Dendritic cell treated with granulocyte-macrophage colony-stimulating factor and Interleukin-4, amounts not matched to agents 40 ng/mL and 50 ng/mL, for 4 days (primary cell): Measurements from ENCODE around the gene TEDDM1.
"Not testable (repeated sequence)": the region's sequence is repeated elsewhere in the genome, so short reads cannot be mapped to it uniquely, and the experiment has no call there.

Experiments used
- H3K27ac Mint-ChIP-seq: one replicate; pipeline ENCODE4 v1.8.0; 2022; ENCODE audit warnings: mild to moderate bottlenecking, mixed read lengths
- H3K27me3 Mint-ChIP-seq: one replicate; pipeline ENCODE4 v1.8.0; 2022; ENCODE audit warnings: mild to moderate bottlenecking, mixed read lengths
- H3K36me3 Mint-ChIP-seq: one replicate; pipeline ENCODE4 v1.8.0; 2022; ENCODE audit warnings: low read depth, mixed read lengths
- H3K4me1 Mint-ChIP-seq: one replicate; pipeline ENCODE4 v1.8.0; 2022; ENCODE audit warnings: low read depth, mixed read lengths
- H3K4me3 Mint-ChIP-seq: one replicate; pipeline ENCODE4 v1.8.0; 2022; ENCODE audit warnings: mild to moderate bottlenecking, moderate library complexity, mixed read lengths
- H3K9me3 Mint-ChIP-seq: one replicate; pipeline ENCODE4 v1.8.0; 2022; ENCODE audit warnings: mixed read lengths
- intact Hi-C: fragments of 100-400 bp; cut with micrococcal nuclease; formaldehyde crosslinking; loops from one replicate; pipeline ENCODE4 v1.15.0; 2022

Gene TEDDM1

GRCh38 chr1:182400567-182400966, at the start of gene TEDDM1:
TSS of gene TEDDM1 (minus strand) at chr1:182400667. CDS start at chr1:182400485, 182 bp downstream.
- no peak within 1 kb of the TSS for H3K4me3 Mint-ChIP-seq
- H3K27ac Mint-ChIP-seq = no peak within 1 kb of the TSS
- peaks cover 6% of the 10 kb centered on the region for H3K9me3 Mint-ChIP-seq
- peaks cover 14% of the 10 kb centered on the region for H3K4me1 Mint-ChIP-seq
- H3K36me3 Mint-ChIP-seq = no peaks in the 10 kb centered on the region
- intact Hi-C loops = no loop called here
- H3K27me3 Mint-ChIP-seq = peaks cover 2% of the 10 kb centered on the region

- no peaks in the 10 kb centered on the region for H3K36me3 Mint-ChIP-seq
Measured at GRCh38 chr1:182450087-182450486, 49.6 kb upstream of the TEDDM1 start, which contains the start of gene RGSL1. TSS of gene RGSL1 (plus strand) at chr1:182450146. CDS start at chr1:182450166, 20 bp downstream.

GRCh38 chr1:182447660-182448059, 47.2 kb upstream of the TEDDM1 start:
- Mint-ChIP-seq H3K27ac (no peak overlapping the region), H3K27me3 (no peaks in the 10 kb centered on the region), H3K36me3 (no peaks in the 10 kb centered on the region), H3K4me3 (no peak overlapping the region), H3K4me1 (no peaks in the 10 kb centered on the region), H3K9me3 (no peaks in the 10 kb centered on the region)
- intact Hi-C loops = loop anchor here (10.0 kb wide), 1 partner anchor 137 kb away; the partner anchor contains the start of gene RNASEL

More at GRCh38 chr1:182450087-182450486, 49.6 kb upstream of the TEDDM1 start, which contains the start of gene RGSL1:
- Mint-ChIP-seq H3K27ac (no peak within 1 kb of the TSS), H3K4me3 (no peak within 1 kb of the TSS), H3K4me1 (peaks cover 6% of the 10 kb centered on the region), H3K27me3 (no peaks in the 10 kb centered on the region), H3K9me3 (no peaks in the 10 kb centered on the region)
- intact Hi-C loops = no loop called here

- not testable (repeated sequence) for H3K4me3 Mint-ChIP-seq, H3K27ac Mint-ChIP-seq, H3K36me3 Mint-ChIP-seq, H3K9me3 Mint-ChIP-seq, H3K4me1 Mint-ChIP-seq, H3K27me3 Mint-ChIP-seq
- intact Hi-C loops = loop anchor here (10.0 kb wide), 1 partner anchor 138 kb away; the partner anchor contains the start of gene RNASEL
Measured at GRCh38 chr1:182447124-182447523, 46.7 kb upstream of the TEDDM1 start.

GRCh38 chr1:182446033-182446669, 45.7 kb upstream of the TEDDM1 start:
- intact Hi-C loops = loop anchor here (10.0 kb wide), 1 partner anchor 139 kb away; the partner anchor contains the start of gene RNASEL
- Mint-ChIP-seq H3K4me1 (no peaks in the 10 kb centered on the region), H3K27me3 (no peaks in the 10 kb centered on the region), H3K4me3 (no peak overlapping the region), H3K27ac (no peak overlapping the region), H3K9me3 (no peaks in the 10 kb centered on the region), H3K36me3 (no peaks in the 10 kb centered on the region)

GRCh38 chr1:182444497-182444896, 44.0 kb upstream of the TEDDM1 start:
- Mint-ChIP-seq H3K9me3 (no peaks in the 10 kb centered on the region), H3K4me3 (no peak overlapping the region), H3K27me3 (no peaks in the 10 kb centered on the region), H3K36me3 (no peaks in the 10 kb centered on the region), H3K27ac (no peak overlapping the region), H3K4me1 (no peaks in the 10 kb centered on the region)
- intact Hi-C loops = loop anchor here (10.0 kb wide), 1 partner anchor 140 kb away; the partner anchor contains the start of gene RNASEL

GRCh38 chr1:182442333-182442732, 41.9 kb upstream of the TEDDM1 start:
- intact Hi-C loops = loop anchor here (10.0 kb wide), 1 partner anchor 142 kb away; the partner anchor contains the start of gene RNASEL
- Mint-ChIP-seq H3K9me3 (peaks cover 15% of the 10 kb centered on the region), H3K36me3 (no peaks in the 10 kb centered on the region), H3K27me3 (no peaks in the 10 kb centered on the region), H3K27ac (no peak overlapping the region), H3K4me3 (no peak overlapping the region), H3K4me1 (no peaks in the 10 kb centered on the region)

GRCh38 chr1:182441719-182442118, 41.3 kb upstream of the TEDDM1 start:
- Mint-ChIP-seq H3K36me3 (no peaks in the 10 kb centered on the region), H3K4me3 (no peak overlapping the region), H3K27ac (no peak overlapping the region), H3K4me1 (no peaks in the 10 kb centered on the region), H3K27me3 (no peaks in the 10 kb centered on the region), H3K9me3 (peaks cover 15% of the 10 kb centered on the region)
- intact Hi-C loops = loop anchor here (10.0 kb wide), 1 partner anchor 143 kb away; the partner anchor contains the start of gene RNASEL

GRCh38 chr1:182438326-182438725, 37.9 kb upstream of the TEDDM1 start:
- H3K4me1 Mint-ChIP-seq = no peaks in the 10 kb centered on the region
- no peaks in the 10 kb centered on the region for H3K27me3 Mint-ChIP-seq
- no peak overlapping the region for H3K27ac Mint-ChIP-seq
- H3K36me3 Mint-ChIP-seq = no peaks in the 10 kb centered on the region
- no peak overlapping the region for H3K4me3 Mint-ChIP-seq
- H3K9me3 Mint-ChIP-seq = peaks cover 15% of the 10 kb centered on the region
- intact Hi-C loops = no loop called here

- H3K4me3 Mint-ChIP-seq = no peak overlapping the region
- intact Hi-C loops = no loop called here
- H3K36me3 Mint-ChIP-seq = no peaks in the 10 kb centered on the region
- H3K27me3 Mint-ChIP-seq = peaks cover 2% of the 10 kb centered on the region
- H3K4me1 Mint-ChIP-seq = peaks cover 13% of the 10 kb centered on the region
- peaks cover 13% of the 10 kb centered on the region for H3K9me3 Mint-ChIP-seq
- no peak overlapping the region for H3K27ac Mint-ChIP-seq
Measured at GRCh38 chr1:182433580-182433979, 33.1 kb upstream of the TEDDM1 start.

- Mint-ChIP-seq H3K36me3 (no peaks in the 10 kb centered on the region), H3K4me3 (no peak overlapping the region), H3K4me1 (peaks cover 13% of the 10 kb centered on the region), H3K9me3 (no peaks in the 10 kb centered on the region), H3K27me3 (peaks cover 2% of the 10 kb centered on the region), H3K27ac (no peak overlapping the region)
- intact Hi-C loops = no loop called here
Measured at GRCh38 chr1:182431278-182431677, 30.8 kb upstream of the TEDDM1 start.

GRCh38 chr1:182430263-182431068, 30.0 kb upstream of the TEDDM1 start:
- no peaks in the 10 kb centered on the region for H3K9me3 Mint-ChIP-seq
- peaks cover 13% of the 10 kb centered on the region for H3K4me1 Mint-ChIP-seq
- no peak overlapping the region for H3K4me3 Mint-ChIP-seq
- no peak overlapping the region for H3K27ac Mint-ChIP-seq
- no peaks in the 10 kb centered on the region for H3K36me3 Mint-ChIP-seq
- intact Hi-C loops = no loop called here
- peaks cover 2% of the 10 kb centered on the region for H3K27me3 Mint-ChIP-seq

GRCh38 chr1:182428043-182428442, 27.6 kb upstream of the TEDDM1 start:
- peaks cover 13% of the 10 kb centered on the region for H3K4me1 Mint-ChIP-seq
- no peaks in the 10 kb centered on the region for H3K9me3 Mint-ChIP-seq
- peaks cover 2% of the 10 kb centered on the region for H3K27me3 Mint-ChIP-seq
- H3K27ac Mint-ChIP-seq = no peak overlapping the region
- H3K36me3 Mint-ChIP-seq = no peaks in the 10 kb centered on the region
- H3K4me3 Mint-ChIP-seq = no peak overlapping the region
- intact Hi-C loops = no loop called here
